Stomach smooth muscle (tissue), 2 donors: ENCODE data around the gene EFCAB13.
"Not testable (repeated sequence)": the region's sequence is repeated elsewhere in the genome, so short reads cannot be mapped to it uniquely, and the experiment has no call there.

Experiments
- H3K27ac ChIP-seq: one replicate; pipeline ENCODE4 v1.7.0; 2013; ENCODE audit warnings: mild to moderate bottlenecking, low read length, inconsistent platforms
- H3K27me3 ChIP-seq, 2 donors: one replicate each; pipeline ENCODE4 v1.7.0; 2013; ENCODE audit warnings: low read length in 2 of 2; ENCODE audit not compliant: insufficient read depth in 2 of 2, control insufficient read depth in 1 of 2
- H3K36me3 ChIP-seq, 2 donors: one replicate each; pipeline ENCODE4 v1.7.0; 2013; ENCODE audit warnings: low read length in 2 of 2; ENCODE audit not compliant: control insufficient read depth in 2 of 2, insufficient read depth in 2 of 2
- H3K4me1 ChIP-seq: one replicate; pipeline ENCODE4 v1.7.0; 2013; ENCODE audit warnings: low read length; ENCODE audit not compliant: control insufficient read depth, insufficient read depth
- H3K4me3 ChIP-seq, 2 donors: one replicate each; pipeline ENCODE4 v1.7.0; 2013; ENCODE audit warnings: low read length in 2 of 2
- H3K9ac ChIP-seq, 2 donors: one replicate each; pipeline ENCODE4 v1.7.0; 2013; ENCODE audit warnings: low read length in 2 of 2, mild to moderate bottlenecking in 1 of 2
- H3K9me3 ChIP-seq, 2 donors: one replicate each; pipeline ENCODE4 v1.7.0; 2013; ENCODE audit warnings: low read length in 2 of 2; ENCODE audit not compliant: control insufficient read depth in 2 of 2
- donor health status: healthy.
- donor health status: Pancreatic carcinoma.

Gene EFCAB13

DNA sequence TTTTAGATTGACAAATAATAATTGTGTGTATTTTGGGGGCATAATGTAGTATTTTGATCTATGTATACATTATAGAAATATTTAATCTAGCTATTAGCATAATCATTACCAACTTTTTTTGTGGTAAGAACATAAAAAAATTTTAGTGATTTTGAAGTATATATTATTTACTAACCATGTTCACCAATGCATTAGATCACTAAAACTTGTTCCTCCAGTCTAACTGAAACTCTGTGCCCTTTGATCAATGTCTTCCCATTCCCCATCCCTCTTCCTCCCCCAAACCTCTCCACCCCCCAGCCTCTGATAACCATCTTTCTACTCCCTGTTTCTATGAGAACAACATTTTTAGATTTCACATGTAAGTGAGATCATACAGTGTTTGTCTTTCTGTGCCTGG, 8.5 kb downstream of the EFCAB13 start:
- no peaks in the 10 kb centered on the region for H3K4me1 ChIP-seq
- H3K9ac ChIP-seq = no peak overlapping the region
- H3K27me3 ChIP-seq = no peaks in the 10 kb centered on the region
- no peak overlapping the region for H3K4me3 ChIP-seq
- H3K27ac ChIP-seq = no peak overlapping the region
- no peaks in the 10 kb centered on the region for H3K9me3 ChIP-seq
- H3K36me3 ChIP-seq = peaks cover 2 to 4% of the 10 kb centered on the region in 2 donors

DNA sequence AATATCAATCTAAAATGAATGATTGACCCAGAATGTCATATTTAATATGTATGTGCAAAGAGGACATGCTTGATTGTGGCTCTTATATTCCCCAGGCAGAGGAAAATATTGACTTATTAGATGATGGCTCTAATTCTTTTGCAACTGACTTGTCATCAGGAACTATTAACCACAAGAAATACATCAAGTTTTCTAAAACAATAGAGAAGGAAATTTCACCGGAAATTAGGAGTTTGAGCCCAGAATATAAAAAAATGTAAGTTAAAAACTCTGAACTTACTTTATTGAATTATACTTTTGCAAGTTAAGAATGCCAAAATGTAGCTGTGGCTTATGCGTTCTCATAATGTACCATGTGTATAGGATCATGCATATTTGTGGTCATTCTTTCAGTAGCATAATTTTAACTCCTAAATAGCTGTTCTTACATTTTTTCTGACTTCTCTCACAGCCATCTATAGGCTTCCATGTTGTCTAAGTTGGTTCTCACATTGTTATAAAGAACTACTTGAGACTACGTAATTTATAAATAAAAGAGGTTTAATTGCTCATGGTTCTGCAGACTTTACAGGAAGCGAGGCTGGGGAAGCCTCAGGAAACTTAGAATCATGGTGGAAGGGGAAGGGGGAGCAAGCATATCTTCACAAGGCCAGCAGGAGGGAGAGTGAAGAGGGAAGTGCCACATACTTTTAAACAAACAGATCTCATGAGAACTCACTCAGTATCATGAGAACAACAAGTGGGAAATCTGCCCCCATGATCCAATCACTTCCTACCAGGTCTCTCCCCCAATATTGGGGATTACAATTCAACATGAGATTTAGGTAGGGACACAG, 11.6 kb downstream of the EFCAB13 start:
- no peaks in the 10 kb centered on the region for H3K4me1 ChIP-seq

DNA sequence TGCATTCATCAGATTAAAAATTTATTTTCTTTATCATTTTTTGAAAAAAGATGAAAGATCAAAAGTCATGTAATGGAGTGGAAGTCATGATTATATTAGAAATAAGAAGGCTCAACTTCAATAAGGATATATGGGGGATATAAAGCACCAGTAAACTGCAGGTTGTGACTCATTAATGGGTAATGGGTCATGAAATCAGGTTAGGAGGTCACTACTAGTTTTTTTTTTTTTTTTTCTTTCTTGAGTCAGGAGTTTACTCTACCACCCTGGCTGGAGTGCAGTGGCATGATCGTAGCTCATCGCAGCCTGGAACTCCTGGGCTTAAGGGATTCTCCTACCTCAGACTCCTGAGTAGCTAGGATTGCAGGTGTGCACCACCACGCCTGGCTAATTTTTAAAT, 14.3 kb downstream of the EFCAB13 start:
- no peaks in the 10 kb centered on the region for H3K4me1 ChIP-seq
- H3K4me3 ChIP-seq = no peak overlapping the region
- H3K9ac ChIP-seq = no peak overlapping the region
- H3K36me3 ChIP-seq = peaks cover 2 to 6% of the 10 kb centered on the region in 2 donors
- H3K9me3 ChIP-seq = no peaks in the 10 kb centered on the region
- no peaks in the 10 kb centered on the region for H3K27me3 ChIP-seq
- no peak overlapping the region for H3K27ac ChIP-seq

More for the DNA sequence above, 11.6 kb downstream of the EFCAB13 start:
- H3K27me3 ChIP-seq = no peaks in the 10 kb centered on the region
- H3K27ac ChIP-seq = no peak overlapping the region
- no peak overlapping the region for H3K4me3 ChIP-seq
- H3K9ac ChIP-seq = no peak overlapping the region
- H3K36me3 ChIP-seq = peaks cover 2 to 4% of the 10 kb centered on the region in 2 donors
- no peaks in the 10 kb centered on the region for H3K9me3 ChIP-seq

DNA sequence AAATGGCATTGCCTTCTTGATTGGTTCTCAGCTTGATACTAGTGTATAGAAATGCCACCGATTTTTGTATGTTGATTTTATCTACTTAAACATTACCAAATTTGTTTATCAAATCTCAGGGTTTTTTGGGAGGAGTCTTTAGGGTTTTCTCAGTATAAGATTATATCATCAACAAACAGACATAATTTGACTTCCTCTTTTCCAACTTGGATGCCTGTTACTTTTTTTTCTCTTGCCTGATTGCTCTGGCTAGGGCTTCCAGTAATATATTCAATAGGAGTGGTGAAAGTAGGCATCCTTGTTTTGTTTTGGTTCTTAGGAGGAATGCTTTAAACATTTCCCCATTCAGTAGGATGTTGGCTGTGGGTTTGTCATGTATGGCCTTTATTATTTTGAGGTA, 29.1 kb downstream of the EFCAB13 start:
- H3K9ac ChIP-seq = no peak overlapping the region
- no peak overlapping the region for H3K27ac ChIP-seq

DNA sequence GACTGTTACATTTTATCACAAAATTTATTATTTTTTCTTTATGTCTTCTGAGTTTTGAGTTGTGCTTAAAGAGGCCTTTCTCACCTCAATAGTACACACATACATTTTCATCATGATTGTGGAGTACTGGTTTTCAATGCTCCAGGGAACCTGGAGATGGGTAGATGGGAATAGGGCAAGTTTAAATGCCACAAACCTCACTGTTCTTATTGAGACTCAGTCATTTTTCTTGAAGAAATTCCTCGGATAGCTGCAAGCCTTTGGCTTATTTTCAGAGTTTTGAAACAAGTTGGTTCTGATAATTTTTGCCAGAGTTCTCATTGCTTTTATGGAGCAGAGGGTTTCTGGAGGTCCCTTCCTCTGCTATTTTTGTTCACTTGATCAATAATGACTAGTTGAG, 34.9 kb downstream of the EFCAB13 start:
- Histone ChIP-seq H3K27ac (no peak overlapping the region), H3K27me3 (no peaks in the 10 kb centered on the region), H3K4me1 (no peaks in the 10 kb centered on the region), H3K36me3 (no peaks in the 10 kb centered on the region), H3K4me3 (no peak overlapping the region), H3K9me3 (no peaks in the 10 kb centered on the region), H3K9ac (no peak overlapping the region)

More for the DNA sequence above, 29.1 kb downstream of the EFCAB13 start:
- H3K4me1 ChIP-seq = no peaks in the 10 kb centered on the region
- no peak overlapping the region for H3K4me3 ChIP-seq
- H3K27me3 ChIP-seq = no peaks in the 10 kb centered on the region
- no peaks in the 10 kb centered on the region for H3K9me3 ChIP-seq
- H3K36me3 ChIP-seq = no peaks in the 10 kb centered on the region

- no peaks in the 10 kb centered on the region for H3K9me3 ChIP-seq
- H3K27ac ChIP-seq = no peak overlapping the region
- no peaks in the 10 kb centered on the region for H3K4me1 ChIP-seq
- H3K4me3 ChIP-seq = no peak overlapping the region
- H3K9ac ChIP-seq = no peak overlapping the region
- no peaks in the 10 kb centered on the region for H3K27me3 ChIP-seq
- no peaks in the 10 kb centered on the region for H3K36me3 ChIP-seq
Observed at GRCh38 chr17:47363171-47363570, 39.4 kb downstream of the EFCAB13 start.

GRCh38 chr17:47367257-47367656, 43.5 kb downstream of the EFCAB13 start:
- no peak overlapping the region for H3K27ac ChIP-seq
- no peak overlapping the region for H3K4me3 ChIP-seq
- H3K4me1 ChIP-seq = no peaks in the 10 kb centered on the region
- H3K36me3 ChIP-seq = no peaks in the 10 kb centered on the region
- H3K27me3 ChIP-seq = no peaks in the 10 kb centered on the region
- H3K9me3 ChIP-seq = no peaks in the 10 kb centered on the region
- H3K9ac ChIP-seq = no peak overlapping the region

- no peaks in the 10 kb centered on the region for H3K9me3 ChIP-seq
- H3K27ac ChIP-seq = no peak overlapping the region
- H3K27me3 ChIP-seq = no peaks in the 10 kb centered on the region
- no peaks in the 10 kb centered on the region for H3K4me1 ChIP-seq
- no peaks in the 10 kb centered on the region for H3K36me3 ChIP-seq
- no peak overlapping the region for H3K4me3 ChIP-seq
- no peak overlapping the region for H3K9ac ChIP-seq
Observed at GRCh38 chr17:47368262-47368661, 44.5 kb downstream of the EFCAB13 start.

- not testable (repeated sequence) for H3K27me3 ChIP-seq, H3K4me3 ChIP-seq, H3K27ac ChIP-seq, H3K9ac ChIP-seq, H3K9me3 ChIP-seq, H3K4me1 ChIP-seq, H3K36me3 ChIP-seq
Observed at GRCh38 chr17:47370899-47371298, 47.1 kb downstream of the EFCAB13 start.

DNA sequence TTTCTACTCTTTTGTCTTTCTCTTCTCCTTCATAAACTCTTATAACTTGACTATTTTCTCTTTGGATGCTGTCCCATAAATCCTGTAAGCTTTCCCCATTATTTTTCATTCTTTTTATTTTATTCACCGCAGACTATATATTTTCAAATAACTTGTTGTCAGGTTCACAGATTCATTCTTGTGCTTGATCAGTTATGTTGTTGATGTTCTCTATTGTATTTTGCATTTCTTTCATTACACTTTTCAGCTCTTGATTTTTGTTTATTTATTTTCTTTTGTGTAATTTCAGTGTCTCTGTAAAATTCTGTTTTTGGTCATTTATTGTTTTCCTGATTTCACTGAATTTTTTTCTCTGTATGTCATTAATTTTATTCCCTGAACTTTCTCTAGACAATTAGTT, 49.2 kb downstream of the EFCAB13 start:
- H3K27ac ChIP-seq = no peak overlapping the region
- no peak overlapping the region for H3K9ac ChIP-seq
- no peaks in the 10 kb centered on the region for H3K9me3 ChIP-seq
- no peaks in the 10 kb centered on the region for H3K27me3 ChIP-seq
- no peaks in the 10 kb centered on the region for H3K36me3 ChIP-seq
- no peak overlapping the region for H3K4me3 ChIP-seq
- H3K4me1 ChIP-seq = no peaks in the 10 kb centered on the region

- Histone ChIP-seq H3K4me1 (no peaks in the 10 kb centered on the region), H3K36me3 (no peaks in the 10 kb centered on the region), H3K9ac (no peak overlapping the region), H3K27me3 (no peaks in the 10 kb centered on the region), H3K9me3 (no peaks in the 10 kb centered on the region), H3K27ac (no peak overlapping the region), H3K4me3 (no peak overlapping the region)
Observed at GRCh38 chr17:47376247-47376646, 52.5 kb downstream of the EFCAB13 start.
